Cardiac muscle cell (in vitro differentiated cells and primary cell): Measurements from ENCODE around the gene BTRC. TPM values are rescaled to one million over a fixed set of nuclear protein-coding genes. Genes with fewer than 3 reads are reported as not detected.

Experiments used
- DNase-seq, 2 donors: peaks; one replicate each; pipeline versions ENCODE4 v3.0.0 to v3.0.0-alpha.2; 2010 to 2017; ENCODE audit warnings: low read depth in 1 of 2, low spot score in 1 of 2
- H3K27ac ChIP-seq: fragments of 200-600 bp; sonication (generic); 2 replicates; pipeline ENCODE4 v1.5.1; 2016
- H3K27me3 ChIP-seq: fragments of 200-600 bp; sonication (generic); 2 replicates; pipeline ENCODE4 v1.6.0; 2016; ENCODE audit warnings: control low read depth
- H3K36me3 ChIP-seq: fragments of 200-600 bp; sonication (generic); 2 replicates; pipeline ENCODE4 v1.5.1; 2016; ENCODE audit warnings: control low read depth
- H3K4me1 ChIP-seq: fragments of 200-600 bp; sonication (generic); 2 replicates; pipeline ENCODE4 v1.8.1; 2017; ENCODE audit warnings: low read depth, mild to moderate bottlenecking, mixed run types
- H3K4me3 ChIP-seq: fragments of 200-600 bp; sonication (generic); 2 replicates; pipeline ENCODE4 v1.5.1; 2016; ENCODE audit warnings: mild to moderate bottlenecking
- H3K9me3 ChIP-seq: fragments of 200-600 bp; sonication (generic); 2 replicates; pipeline ENCODE4 v1.5.1; 2017; ENCODE audit warnings: low read depth, mild to moderate bottlenecking, control low read depth
- polyA plus RNA-seq: library from polyadenylated mRNA; unstranded; fragments of >200 nt; fragmentation: Nextera tagmentation; extraction: Ambion mirVana; gene quantifications from 2 replicates; pipeline ENCODE4 v1.2.1, GENCODE V29; 2016
- total RNA-seq: library from RNA; depleted of rRNA; stranded (reverse); fragments of >200 nt; gene quantifications from 2 replicates; pipeline ENCODE4 v1.2.3, GENCODE V29; 2016
- TF ChIP-seq, protein P1 (sequence below): IDR thresholded peaks from 2 replicates; pipeline ENCODE4 v1.5.1; 2012; ENCODE audit warnings: low read depth, mild to moderate bottlenecking, low read length

Gene BTRC
- total and polyA plus RNA-seq, 2 experiments from 2014 or later: 14.0 to 22.3 TPM

DNA sequence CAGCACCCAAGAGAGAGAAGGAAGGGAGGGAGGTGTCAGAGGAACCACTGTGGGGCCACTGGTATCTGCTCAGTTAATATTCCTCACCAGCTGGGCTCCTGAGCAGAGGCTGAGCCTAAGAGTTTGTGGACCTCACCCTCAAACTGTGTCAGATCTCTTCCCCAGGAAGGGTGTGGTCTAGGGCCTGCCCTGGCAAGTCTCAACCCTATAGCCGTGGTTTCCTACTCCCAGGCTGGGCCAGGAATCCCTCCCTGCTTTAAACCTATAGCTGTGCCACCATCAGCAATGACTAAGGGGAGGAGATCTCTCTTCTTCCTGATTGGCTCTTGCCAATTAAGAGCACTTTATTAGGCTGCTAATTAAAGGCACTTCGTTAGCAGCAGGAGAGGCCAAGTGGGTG, 204.2 kb downstream of the BTRC start:
- Histone ChIP-seq H3K4me3 (no peak overlapping the region), H3K9me3 (no peaks in the 10 kb centered on the region), H3K4me1 (no peaks in the 10 kb centered on the region), H3K36me3 (peaks cover 3% of the 10 kb centered on the region), H3K27me3 (no peaks in the 10 kb centered on the region), H3K27ac (no peak overlapping the region)
- DNase-seq: no peak
- TF ChIP-seq, protein P1, sequence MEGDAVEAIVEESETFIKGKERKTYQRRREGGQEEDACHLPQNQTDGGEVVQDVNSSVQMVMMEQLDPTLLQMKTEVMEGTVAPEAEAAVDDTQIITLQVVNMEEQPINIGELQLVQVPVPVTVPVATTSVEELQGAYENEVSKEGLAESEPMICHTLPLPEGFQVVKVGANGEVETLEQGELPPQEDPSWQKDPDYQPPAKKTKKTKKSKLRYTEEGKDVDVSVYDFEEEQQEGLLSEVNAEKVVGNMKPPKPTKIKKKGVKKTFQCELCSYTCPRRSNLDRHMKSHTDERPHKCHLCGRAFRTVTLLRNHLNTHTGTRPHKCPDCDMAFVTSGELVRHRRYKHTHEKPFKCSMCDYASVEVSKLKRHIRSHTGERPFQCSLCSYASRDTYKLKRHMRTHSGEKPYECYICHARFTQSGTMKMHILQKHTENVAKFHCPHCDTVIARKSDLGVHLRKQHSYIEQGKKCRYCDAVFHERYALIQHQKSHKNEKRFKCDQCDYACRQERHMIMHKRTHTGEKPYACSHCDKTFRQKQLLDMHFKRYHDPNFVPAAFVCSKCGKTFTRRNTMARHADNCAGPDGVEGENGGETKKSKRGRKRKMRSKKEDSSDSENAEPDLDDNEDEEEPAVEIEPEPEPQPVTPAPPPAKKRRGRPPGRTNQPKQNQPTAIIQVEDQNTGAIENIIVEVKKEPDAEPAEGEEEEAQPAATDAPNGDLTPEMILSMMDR: no peak

DNA sequence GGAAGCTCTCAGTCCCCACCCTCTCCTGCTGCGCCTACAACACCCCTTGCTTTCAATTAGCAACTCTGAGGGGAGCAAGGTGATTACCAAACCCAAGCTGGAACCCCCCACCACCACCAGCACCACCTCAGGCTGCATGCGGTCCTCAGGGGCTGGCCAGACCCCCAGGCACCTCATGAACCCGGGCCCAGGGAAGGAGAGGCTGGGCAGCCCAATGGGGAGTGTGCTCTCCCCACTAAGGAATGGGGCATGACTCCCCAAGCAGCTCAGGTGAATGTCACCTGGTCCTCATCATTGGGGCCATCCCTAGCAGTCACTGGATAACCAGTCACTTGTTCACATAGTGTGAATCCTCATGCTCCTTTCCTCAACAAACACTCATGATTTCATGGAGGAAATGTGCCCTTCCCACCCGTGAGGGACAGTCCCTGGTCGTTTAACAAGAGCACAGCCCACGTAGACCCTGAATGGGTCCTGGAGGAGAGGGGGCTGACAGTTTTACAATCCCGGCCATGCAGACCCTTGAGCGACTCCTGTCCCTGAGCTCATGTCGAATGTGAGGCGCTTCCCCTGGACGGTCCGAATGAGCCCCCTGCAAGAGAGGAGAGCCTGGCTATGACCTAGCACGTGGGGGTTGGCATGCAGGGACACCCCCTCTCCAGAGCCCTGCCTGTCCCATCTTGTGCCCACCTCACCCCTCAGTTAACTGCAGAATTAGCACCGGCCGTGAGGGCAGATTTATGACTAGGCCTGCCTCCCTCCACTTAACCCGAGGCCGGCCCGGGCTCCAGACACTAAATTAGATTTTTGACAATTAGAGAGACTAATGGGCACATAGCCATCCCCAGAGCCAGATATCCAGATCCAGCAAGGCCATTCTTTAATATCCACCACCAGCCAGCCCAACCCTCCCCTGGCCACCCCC, 205.0 kb downstream of the BTRC start:
- Histone ChIP-seq H3K36me3 (peaks cover 3% of the 10 kb centered on the region), H3K9me3 (no peaks in the 10 kb centered on the region), H3K27ac (no peak overlapping the region), H3K27me3 (no peaks in the 10 kb centered on the region), H3K4me1 (no peaks in the 10 kb centered on the region), H3K4me3 (no peak overlapping the region)
- TF ChIP-seq, protein P1: no peak
- no peak for DNase-seq

DNA sequence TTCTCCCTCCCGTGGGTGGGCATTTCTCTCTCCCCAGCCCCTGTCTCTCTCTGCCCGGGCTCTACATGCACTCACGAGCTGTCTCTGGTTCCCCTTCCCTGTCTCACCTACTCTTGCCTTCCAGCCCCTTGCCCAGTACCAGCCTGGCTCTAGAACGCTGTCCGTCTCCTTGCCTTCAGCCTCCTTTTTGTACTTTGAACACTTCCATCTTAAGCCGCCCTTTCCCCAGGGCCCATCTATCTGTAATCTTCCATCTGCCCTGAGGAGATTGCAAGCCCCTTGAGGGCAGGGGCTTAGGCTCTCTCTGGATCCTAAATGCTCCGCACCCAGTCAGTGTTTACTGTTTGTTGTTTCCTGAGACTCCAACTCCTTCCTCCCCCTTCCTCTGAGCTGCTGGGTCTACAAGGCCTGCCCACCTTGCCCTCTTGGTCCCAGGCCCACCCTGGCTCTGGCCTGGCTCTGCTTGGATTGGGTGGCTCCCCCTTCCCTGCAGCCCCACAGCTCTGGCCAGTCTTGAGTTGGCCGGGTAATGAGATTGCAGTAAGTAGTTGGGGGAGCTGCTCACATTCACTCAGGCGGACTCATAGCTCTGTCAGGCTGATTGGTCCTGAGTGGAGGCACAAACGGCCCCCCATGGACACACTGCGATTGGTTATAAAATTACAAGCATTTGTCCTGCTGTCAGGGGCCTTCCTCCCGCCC, 205.8 kb downstream of the BTRC start:
- no peaks in the 10 kb centered on the region for H3K9me3 ChIP-seq
- TF ChIP-seq, protein P1: no peak
- peaks cover 3% of the 10 kb centered on the region for H3K36me3 ChIP-seq
- H3K27me3 ChIP-seq: no peaks in the 10 kb centered on the region
- no peak overlapping the region for H3K27ac ChIP-seq
- no peak for DNase-seq
- no peaks in the 10 kb centered on the region for H3K4me1 ChIP-seq
- H3K4me3 ChIP-seq: no peak overlapping the region

DNA sequence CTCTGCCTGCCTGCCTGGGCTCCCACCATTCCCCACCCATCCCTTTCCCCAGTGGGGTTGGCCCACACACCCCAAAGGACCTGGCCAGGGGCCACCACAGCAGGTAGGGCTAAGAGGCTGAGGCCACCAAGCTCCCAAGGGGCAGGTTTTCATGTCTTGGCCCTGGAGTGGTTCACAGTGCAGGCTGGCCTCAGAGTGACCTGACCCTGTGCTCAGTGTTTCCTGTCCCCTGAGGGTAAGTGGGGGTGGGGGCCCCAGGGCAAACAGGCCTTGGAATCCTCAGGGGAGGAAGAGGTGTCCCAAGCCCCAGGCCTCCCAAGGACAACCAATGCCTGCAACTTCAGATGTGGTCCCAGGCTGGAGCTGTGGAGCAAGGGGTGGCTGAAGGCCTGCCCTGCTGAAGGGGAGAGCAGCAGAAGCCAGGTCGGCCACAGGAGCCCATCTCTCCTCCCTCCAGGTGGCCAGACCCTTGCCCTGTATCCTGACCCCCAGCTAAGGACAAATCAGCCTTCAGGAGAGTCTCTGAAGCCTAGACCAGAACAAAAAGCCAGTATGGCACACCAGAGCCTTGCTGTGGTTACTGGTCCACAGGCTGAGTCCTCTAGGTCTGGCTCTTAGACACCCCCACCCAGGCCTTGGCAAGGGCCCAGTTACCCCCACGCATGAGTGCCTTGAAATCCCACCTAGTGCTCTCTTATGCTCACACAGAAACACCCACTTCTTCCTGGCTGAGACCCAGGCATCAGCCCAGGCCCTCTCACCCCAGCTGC, 206.5 kb downstream of the BTRC start:
- TF ChIP-seq, protein P1: no peak
- no peaks in the 10 kb centered on the region for H3K9me3 ChIP-seq
- peak in 1 of 2 donors; percentile 23 for DNase-seq
- H3K4me3 ChIP-seq: no peak overlapping the region
- no peaks in the 10 kb centered on the region for H3K4me1 ChIP-seq
- H3K27me3 ChIP-seq: no peaks in the 10 kb centered on the region
- H3K27ac ChIP-seq: no peak overlapping the region
- H3K36me3 ChIP-seq: peaks cover 3% of the 10 kb centered on the region
